A549 (cell line): ENCODE results near the gene PLEKHA7. TPM values are rescaled to one million over a fixed set of nuclear protein-coding genes. Genes with fewer than 3 reads are reported as not detected.

ENCODE experiments used
- ATAC-seq, 2 experiments: fragments of 200-7000 bp in 1 of 2; fragments of >200 bp in 1 of 2; cut with Nextera tagmentation in 1 of 2; cut with Tn5 transposase in 1 of 2; 3 replicates each; pipeline versions ENCODE4 v1.8.0 to v1.9.1; 2018 to 2020; ENCODE audit warnings: mild to moderate bottlenecking in 1 of 2, moderate library complexity in 1 of 2
- CTCF ChIA-PET: fragments of 300-600 bp; sonication (Branson Sonifier 250); formaldehyde crosslinking; extraction: SDS; loops from one replicate; lab custom pipeline; 2021; ENCODE audit warnings: antibody characterized with exemption, inconsistent platforms; lab: Yijun Ruan, JAX
- POLR2A ChIA-PET: fragments of 350-600 bp; formaldehyde crosslinking; extraction: SDS; loops from one replicate; lab custom pipeline; 2021; ENCODE audit warnings: antibody characterized with exemption, inconsistent platforms; lab: Yijun Ruan, JAX
- DNase-seq, 2 experiments: peaks; one replicate each; pipeline versions ENCODE4 v3.0.0 to v3.0.0-alpha.2; 2011 to 2016; ENCODE audit warnings: low read depth in 1 of 2, low spot score in 1 of 2
- FAIRE-seq: peaks from 2 replicates; lab custom pipeline; 2011; peaks lifted over from hg19 to GRCh38; lab: Jason Lieb, UNC
- H3K27ac ChIP-seq, 2 experiments: fragments of >200 bp; sonication (Bioruptor Twin); formaldehyde crosslinking; 3 replicates each; pipeline ENCODE4 v1.5.1; 2016 to 2017
- H3K4me1 ChIP-seq: fragments of >200 bp; sonication (Bioruptor Twin); formaldehyde crosslinking; 3 replicates; pipeline ENCODE4 v1.6.1; 2016
- H3K4me2 ChIP-seq: fragments of >200 bp; sonication (Bioruptor Twin); formaldehyde crosslinking; 3 replicates; pipeline ENCODE4 v1.6.1; 2016
- H3K4me3 ChIP-seq: fragments of >200 bp; sonication (Bioruptor Twin); formaldehyde crosslinking; 3 replicates; pipeline ENCODE4 v1.5.1; 2016
- H3K9me3 ChIP-seq: fragments of >200 bp; sonication (Bioruptor Twin); formaldehyde crosslinking; 3 replicates; pipeline ENCODE4 v1.6.1; 2016
- CBX8 ChIP-seq: fragments of 200-600 bp; sonication (generic); IDR thresholded peaks from 2 replicates; pipeline ENCODE4 v1.6.1; 2016
- FOXS1 ChIP-seq: fragments of 250-450 bp; sonication (Bioruptor Pico); IDR thresholded peaks from 2 replicates; pipeline ENCODE4 v1.5.0; 2020; ENCODE audit warnings: mild to moderate bottlenecking, moderate library complexity
- HES2 ChIP-seq: fragments of >200 bp; sonication (Bioruptor Twin); formaldehyde crosslinking; IDR thresholded peaks from 2 replicates; pipeline ENCODE4 v1.6.1; 2016
- MYC ChIP-seq: IDR thresholded peaks from 2 replicates; pipeline ENCODE4 v1.6.1; 2012; ENCODE audit warnings: mild to moderate bottlenecking, inconsistent platforms, low read length, improper control_type of control experiment, borderline replicate concordance
- NPAS2 ChIP-seq: fragments of 250-450 bp; sonication (Bioruptor Pico); IDR thresholded peaks from 2 replicates; pipeline ENCODE4 v1.8.0; 2022; ENCODE audit warnings: mild to moderate bottlenecking, moderate library complexity, borderline replicate concordance
- POLR2A ChIP-seq: IDR thresholded peaks from 2 replicates; pipeline ENCODE4 v1.6.1; 2012; ENCODE audit warnings: mild to moderate bottlenecking, low read length
- RAD21 ChIP-seq, 2 experiments: fragments of >200 bp in 1 of 2; sonication (Bioruptor Twin) in 1 of 2; formaldehyde crosslinking in 1 of 2; IDR thresholded peaks in 1 of 2; conservative IDR thresholded peaks in 1 of 2; 2 replicates in 1 of 2; 3 replicates in 1 of 2; pipeline ENCODE4 v1.6.1; 2012 to 2018; ENCODE audit warnings: inconsistent platforms in 1 of 2
- RFX5 ChIP-seq: fragments of 450-650 bp; IDR thresholded peaks from 2 replicates; pipeline ENCODE4 v1.7.1; 2014; ENCODE audit warnings: antibody characterized with exemption, mild to moderate bottlenecking, moderate library complexity
- TFCP2L1 ChIP-seq: fragments of 250-450 bp; sonication (Bioruptor Pico); IDR thresholded peaks from 2 replicates; pipeline ENCODE4 v1.5.0; 2021; ENCODE audit warnings: mild to moderate bottlenecking
- ZNF302 ChIP-seq: fragments of 250-450 bp; sonication (Bioruptor Pico); IDR thresholded peaks from 2 replicates; pipeline ENCODE4 v1.9.0; 2021; ENCODE audit warnings: inconsistent platforms, mild to moderate bottlenecking, moderate library complexity
- WGBS: methylation state at CpG from one replicate; pipeline ENCODE4 v1.1.6; 2017; ENCODE audit errors: missing lambda C conversion rate; 5-methylcytosine and 5-hydroxymethylcytosine counted together
- polyA plus RNA-seq, 4 experiments: library from polyadenylated mRNA; depleted of rRNA in 3 of 4; stranded (reverse); fragments of >200 nt; fragmentation: RNase III in 1 of 4; extraction: RNeasy Plus Mini Kit Qiagen cat#74134 plus additional on column Dnase treatment in 1 of 4; gene quantifications; 2 replicates in 3 of 4; 3 replicates in 1 of 4; pipeline ENCODE4 v1.2.3, GENCODE V29; 2011 to 2017
- TF ChIP-seq, protein P1 (sequence below): fragments of 200-600 bp; sonication (generic); IDR thresholded peaks from 2 replicates; pipeline ENCODE4 v1.6.1; 2016; ENCODE audit warnings: antibody characterized with exemption, mild to moderate bottlenecking, moderate library complexity
- TF ChIP-seq, protein P2 (sequence below): fragments of 450-650 bp; IDR thresholded peaks from 2 replicates; pipeline ENCODE4 v1.6.1; 2014; ENCODE audit warnings: antibody characterized with exemption

Gene PLEKHA7
- polyA plus RNA-seq, 2 of the 4 experiments (the other 2 are of a cell fraction): 8.7 to 13.8 TPM

DNA sequence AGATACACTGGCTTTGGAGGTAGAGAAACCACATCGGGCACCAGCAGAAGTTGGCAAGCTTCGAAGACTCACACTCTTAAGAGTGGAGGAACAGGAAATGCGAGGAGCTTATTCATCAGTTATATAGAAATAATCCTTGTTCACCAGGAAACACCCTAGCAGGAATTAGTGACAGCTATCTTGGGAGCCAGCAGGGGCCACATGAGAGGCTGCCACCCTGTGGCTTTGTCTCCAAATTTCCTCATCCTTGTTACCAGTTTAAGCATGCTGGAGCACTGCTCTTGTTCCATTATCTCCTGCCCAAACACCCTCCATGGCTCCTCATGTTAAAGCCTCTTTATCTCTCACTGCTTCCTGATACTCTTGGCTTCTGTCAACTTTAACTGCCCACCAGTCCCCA lies 131.0 kb downstream of the PLEKHA7 start:
- WGBS: 79% methylated on average over 3 of the region's 3 CpGs
- Histone ChIP-seq H3K4me2 (no peak overlapping the region), H3K9me3 (no peaks in the 10 kb centered on the region), H3K27ac (no peak overlapping the region), H3K4me1 (peaks cover 7% of the 10 kb centered on the region; the same call in 1 of the 3 replicates), H3K4me3 (no peak overlapping the region)
- TF ChIP-seq RAD21 (conservative IDR thresholded peaks at IDR 0.05 in 1 of 2, IDR thresholded peaks at IDR 0.05 in 1 of 2) (peak in 1 of 2 experiments; percentile 29; a peak in 2 of 5 replicates), CBX8 (no peak), TFCP2L1 (CRISPR knock-in tag) (no peak), ZNF302 (CRISPR knock-in tag) (no peak)
- TF ChIP-seq, protein P1, sequence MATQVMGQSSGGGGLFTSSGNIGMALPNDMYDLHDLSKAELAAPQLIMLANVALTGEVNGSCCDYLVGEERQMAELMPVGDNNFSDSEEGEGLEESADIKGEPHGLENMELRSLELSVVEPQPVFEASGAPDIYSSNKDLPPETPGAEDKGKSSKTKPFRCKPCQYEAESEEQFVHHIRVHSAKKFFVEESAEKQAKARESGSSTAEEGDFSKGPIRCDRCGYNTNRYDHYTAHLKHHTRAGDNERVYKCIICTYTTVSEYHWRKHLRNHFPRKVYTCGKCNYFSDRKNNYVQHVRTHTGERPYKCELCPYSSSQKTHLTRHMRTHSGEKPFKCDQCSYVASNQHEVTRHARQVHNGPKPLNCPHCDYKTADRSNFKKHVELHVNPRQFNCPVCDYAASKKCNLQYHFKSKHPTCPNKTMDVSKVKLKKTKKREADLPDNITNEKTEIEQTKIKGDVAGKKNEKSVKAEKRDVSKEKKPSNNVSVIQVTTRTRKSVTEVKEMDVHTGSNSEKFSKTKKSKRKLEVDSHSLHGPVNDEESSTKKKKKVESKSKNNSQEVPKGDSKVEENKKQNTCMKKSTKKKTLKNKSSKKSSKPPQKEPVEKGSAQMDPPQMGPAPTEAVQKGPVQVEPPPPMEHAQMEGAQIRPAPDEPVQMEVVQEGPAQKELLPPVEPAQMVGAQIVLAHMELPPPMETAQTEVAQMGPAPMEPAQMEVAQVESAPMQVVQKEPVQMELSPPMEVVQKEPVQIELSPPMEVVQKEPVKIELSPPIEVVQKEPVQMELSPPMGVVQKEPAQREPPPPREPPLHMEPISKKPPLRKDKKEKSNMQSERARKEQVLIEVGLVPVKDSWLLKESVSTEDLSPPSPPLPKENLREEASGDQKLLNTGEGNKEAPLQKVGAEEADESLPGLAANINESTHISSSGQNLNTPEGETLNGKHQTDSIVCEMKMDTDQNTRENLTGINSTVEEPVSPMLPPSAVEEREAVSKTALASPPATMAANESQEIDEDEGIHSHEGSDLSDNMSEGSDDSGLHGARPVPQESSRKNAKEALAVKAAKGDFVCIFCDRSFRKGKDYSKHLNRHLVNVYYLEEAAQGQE: no peak
- CTCF ChIA-PET: interaction anchor here (1.1 to 4.0 kb wide), 4 partner anchors 62 to 97 kb away, joined by 3 to 21 read pairs (median 4); no protein-coding TSS in a partner anchor
- DNase-seq: peak in 1 of 2 experiments; percentile 22
- POLR2A ChIA-PET: no interaction called here
- no peak for FAIRE-seq
- peak; percentile 67 to 81; a peak in 4 of 6 replicates for ATAC-seq

- POLR2A ChIA-PET: no interaction called here
These were observed 132.4 kb downstream of the PLEKHA7 start for GRCh38 chr11:16881766-16882165.

DNA sequence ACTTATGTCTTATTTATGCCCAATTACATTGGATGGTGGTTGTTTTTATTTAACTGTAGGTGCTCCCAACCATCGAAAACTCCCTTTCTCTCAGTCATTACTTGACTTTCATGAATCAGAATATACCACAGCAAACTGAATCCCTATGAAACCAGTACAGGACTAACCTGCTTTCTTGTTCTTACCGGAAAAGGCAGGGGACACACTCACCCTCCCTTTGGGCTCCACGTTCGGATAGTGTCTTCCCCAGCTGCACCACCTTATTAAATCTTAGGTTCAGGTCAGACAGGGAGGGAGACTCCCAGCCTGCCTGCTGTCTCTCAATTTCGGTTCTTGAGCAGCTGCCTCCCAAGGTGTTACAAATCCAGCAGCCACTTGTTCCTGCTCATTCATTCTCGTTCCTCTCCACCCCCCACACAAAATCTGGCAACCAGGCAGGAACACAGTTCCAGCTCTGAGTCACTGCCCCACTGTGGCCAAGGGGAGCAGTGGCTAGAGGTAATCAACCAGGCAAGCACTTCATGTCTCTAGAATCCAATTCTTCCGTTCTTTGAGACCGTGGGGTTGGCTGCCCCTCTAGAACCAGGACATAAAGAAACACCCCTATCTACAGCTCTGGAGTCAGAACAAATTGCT lies 133.0 kb downstream of the PLEKHA7 start:
- no peak overlapping the region for H3K27ac ChIP-seq
- POLR2A ChIA-PET: no interaction called here
- H3K4me1 ChIP-seq: peaks cover 7% of the 10 kb centered on the region; the same call in 1 of the 3 replicates
- peak; percentile 52 to 72; a peak in 2 of 6 replicates for ATAC-seq
- H3K9me3 ChIP-seq: no peaks in the 10 kb centered on the region
- TF ChIP-seq ZNF302 (CRISPR knock-in tag) (no peak), HES2 (no peak), FOXS1 (CRISPR knock-in tag) (no peak), RFX5 (no peak), NPAS2 (no peak), MYC (no peak), POLR2A (no peak)
- TF ChIP-seq, protein P2, sequence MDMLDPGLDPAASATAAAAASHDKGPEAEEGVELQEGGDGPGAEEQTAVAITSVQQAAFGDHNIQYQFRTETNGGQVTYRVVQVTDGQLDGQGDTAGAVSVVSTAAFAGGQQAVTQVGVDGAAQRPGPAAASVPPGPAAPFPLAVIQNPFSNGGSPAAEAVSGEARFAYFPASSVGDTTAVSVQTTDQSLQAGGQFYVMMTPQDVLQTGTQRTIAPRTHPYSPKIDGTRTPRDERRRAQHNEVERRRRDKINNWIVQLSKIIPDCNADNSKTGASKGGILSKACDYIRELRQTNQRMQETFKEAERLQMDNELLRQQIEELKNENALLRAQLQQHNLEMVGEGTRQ: no peak
- TF ChIP-seq, all 56 proteins: peak for 0
- Histone ChIP-seq H3K4me2 (no peak overlapping the region), H3K4me3 (no peak overlapping the region)
- no peak for DNase-seq
- WGBS: 83% methylated on average over 8 of the region's 8 CpGs
- FAIRE-seq: no peak
- CTCF ChIA-PET: interaction anchor here (0.6 to 4.0 kb wide), 5 partner anchors 10 to 143 kb away, joined by 3 to 21 read pairs (median 4); no protein-coding TSS in a partner anchor

More at GRCh38 chr11:16881766-16882165, 132.4 kb downstream of the PLEKHA7 start:
- no peak for FAIRE-seq
- Histone ChIP-seq H3K4me2 (no peak overlapping the region), H3K27ac (no peak overlapping the region)
- CTCF ChIA-PET: interaction anchor here (0.6 to 4.0 kb wide), 4 partner anchors 44 to 142 kb away, joined by 3 to 21 read pairs (median 4); no protein-coding TSS in a partner anchor
- TF ChIP-seq, protein P1: no peak
- TF ChIP-seq, all 56 proteins: peak for 0
- H3K9me3 ChIP-seq: no peaks in the 10 kb centered on the region
- ATAC-seq (no peak), DNase-seq (no peak)
- WGBS: 86% methylated on average over 3 of the region's 3 CpGs
- peaks cover 7% of the 10 kb centered on the region; the same call in 1 of the 3 replicates for H3K4me1 ChIP-seq
- H3K4me3 ChIP-seq: no peak overlapping the region
